Tibial nerve (tissue), 3 donors: Measurements from ENCODE around the gene HIP1.

Experiments
- POLR2A ChIP-seq, 2 donors: fragments of 450-650 bp; IDR thresholded peaks; one replicate each; pipeline ENCODE4 v1.6.1; 2017; ENCODE audit warnings: antibody characterized with exemption in 2 of 2, mild to moderate bottlenecking in 2 of 2, moderate library complexity in 2 of 2
- TF ChIP-seq, protein P1 (sequence below), 5 experiments: fragments of 200-600 bp in 3 of 5; fragments of 450-650 bp in 2 of 5; sonication (generic) in 3 of 5; IDR thresholded peaks; one replicate each; pipeline ENCODE4 v1.5.1; 2016 to 2019; ENCODE audit warnings: antibody characterized with exemption in 5 of 5, mild to moderate bottlenecking in 3 of 5, moderate library complexity in 2 of 5

DNA sequence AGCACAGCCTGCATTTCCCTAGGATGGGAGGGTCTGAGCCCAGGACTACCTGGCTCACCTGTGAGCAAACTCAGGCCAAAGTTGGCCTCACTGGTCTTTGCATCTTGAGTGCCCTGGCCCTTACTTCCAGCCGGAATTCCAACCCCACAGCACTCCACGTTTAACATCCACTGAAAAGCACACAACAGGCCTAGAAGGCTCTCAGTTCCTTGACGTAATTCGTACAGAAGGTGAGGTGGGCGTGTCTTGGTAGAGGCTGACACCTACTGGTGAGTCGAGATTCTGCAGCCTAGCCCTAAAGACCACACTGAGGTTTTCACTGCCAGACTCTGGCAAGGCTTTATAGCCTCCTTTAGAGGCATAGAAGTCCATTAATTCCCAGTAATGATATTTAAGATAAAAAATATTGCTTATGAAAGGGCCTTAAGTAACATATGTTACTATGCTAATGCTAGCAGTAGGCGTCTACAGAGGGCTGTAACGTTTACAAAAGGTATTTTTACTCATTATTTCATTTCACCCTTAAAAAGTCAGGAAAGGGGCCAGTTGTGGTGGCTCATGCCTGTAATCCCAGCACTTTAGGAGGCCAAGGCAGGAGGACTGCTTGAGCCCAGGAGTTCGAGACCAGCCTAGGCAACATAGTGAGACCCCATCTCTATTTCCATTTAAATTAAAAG, 95.8 kb downstream of the HIP1 start:
- TF ChIP-seq, protein P1, sequence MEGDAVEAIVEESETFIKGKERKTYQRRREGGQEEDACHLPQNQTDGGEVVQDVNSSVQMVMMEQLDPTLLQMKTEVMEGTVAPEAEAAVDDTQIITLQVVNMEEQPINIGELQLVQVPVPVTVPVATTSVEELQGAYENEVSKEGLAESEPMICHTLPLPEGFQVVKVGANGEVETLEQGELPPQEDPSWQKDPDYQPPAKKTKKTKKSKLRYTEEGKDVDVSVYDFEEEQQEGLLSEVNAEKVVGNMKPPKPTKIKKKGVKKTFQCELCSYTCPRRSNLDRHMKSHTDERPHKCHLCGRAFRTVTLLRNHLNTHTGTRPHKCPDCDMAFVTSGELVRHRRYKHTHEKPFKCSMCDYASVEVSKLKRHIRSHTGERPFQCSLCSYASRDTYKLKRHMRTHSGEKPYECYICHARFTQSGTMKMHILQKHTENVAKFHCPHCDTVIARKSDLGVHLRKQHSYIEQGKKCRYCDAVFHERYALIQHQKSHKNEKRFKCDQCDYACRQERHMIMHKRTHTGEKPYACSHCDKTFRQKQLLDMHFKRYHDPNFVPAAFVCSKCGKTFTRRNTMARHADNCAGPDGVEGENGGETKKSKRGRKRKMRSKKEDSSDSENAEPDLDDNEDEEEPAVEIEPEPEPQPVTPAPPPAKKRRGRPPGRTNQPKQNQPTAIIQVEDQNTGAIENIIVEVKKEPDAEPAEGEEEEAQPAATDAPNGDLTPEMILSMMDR (IDR thresholded peaks at IDR 0.05): peak; percentile 31 to 64 (median 51)
- TF ChIP-seq POLR2A (IDR thresholded peaks at IDR 0.05): no peak
